A673 (cell line): Measurements from ENCODE around the gene MORN5.

Experiments
- EZH2 ChIP-seq: fragments of 200-600 bp; sonication (generic); IDR thresholded peaks from 2 replicates; pipeline ENCODE4 v1.6.1; 2017; ENCODE audit warnings: borderline replicate concordance, low read depth, mild to moderate bottlenecking, mixed read lengths, antibody characterized with exemption, low read length; ENCODE audit not compliant: poor library complexity, severe bottlenecking
- TF ChIP-seq, protein P1 (sequence below): fragments of 300-800, 200-600 bp; sonication (generic); conservative IDR thresholded peaks from 2 replicates; pipeline ENCODE4 v1.5.1; 2017; ENCODE audit warnings: low read depth, mild to moderate bottlenecking, antibody characterized with exemption, low read length, moderate library complexity, mixed read lengths

DNA sequence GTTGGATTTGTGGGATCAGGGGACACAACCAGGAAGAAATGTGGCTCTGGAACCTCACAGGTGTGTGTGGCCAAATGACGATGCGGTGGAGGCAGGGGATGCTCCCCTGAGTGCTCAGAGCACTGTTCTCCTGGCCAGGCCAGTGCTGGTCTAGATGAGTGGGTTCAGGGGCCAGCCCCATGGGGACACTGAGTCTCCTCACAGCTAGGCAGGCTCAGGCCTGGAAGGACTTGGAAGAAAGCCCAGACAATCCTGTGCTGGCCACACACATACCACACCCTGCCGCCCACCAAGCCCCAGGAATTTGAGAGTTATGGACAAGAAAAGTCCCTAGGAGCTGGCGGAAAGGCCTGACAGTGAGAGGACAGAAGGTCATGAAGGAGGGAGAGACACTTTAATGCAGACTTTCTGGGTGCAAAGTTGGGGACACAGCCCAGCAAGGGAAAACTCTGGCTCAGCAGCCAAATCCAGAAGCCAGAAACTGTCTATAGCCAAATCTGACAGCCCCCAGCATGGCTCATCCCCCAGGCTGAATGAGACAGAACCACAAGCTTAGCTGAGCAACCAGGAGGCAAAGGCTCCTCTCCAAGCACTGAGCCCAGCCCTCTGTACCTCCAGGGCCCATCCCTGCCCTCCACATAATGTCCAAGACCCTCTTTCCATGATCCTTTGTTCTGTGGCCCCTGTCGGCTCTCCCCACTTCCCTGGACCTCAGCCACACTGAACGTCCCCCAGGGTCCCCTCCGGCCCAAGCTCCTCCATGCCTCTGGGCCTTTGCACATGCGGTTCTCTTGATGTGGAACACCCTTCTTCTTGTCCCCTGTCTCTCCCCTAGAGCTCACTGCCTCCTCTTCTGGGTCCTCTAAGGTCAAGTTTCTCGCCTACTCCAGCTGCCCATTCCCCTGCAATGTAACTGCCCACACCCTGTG, 46.7 kb downstream of the MORN5 start:
- TF ChIP-seq, protein P1, sequence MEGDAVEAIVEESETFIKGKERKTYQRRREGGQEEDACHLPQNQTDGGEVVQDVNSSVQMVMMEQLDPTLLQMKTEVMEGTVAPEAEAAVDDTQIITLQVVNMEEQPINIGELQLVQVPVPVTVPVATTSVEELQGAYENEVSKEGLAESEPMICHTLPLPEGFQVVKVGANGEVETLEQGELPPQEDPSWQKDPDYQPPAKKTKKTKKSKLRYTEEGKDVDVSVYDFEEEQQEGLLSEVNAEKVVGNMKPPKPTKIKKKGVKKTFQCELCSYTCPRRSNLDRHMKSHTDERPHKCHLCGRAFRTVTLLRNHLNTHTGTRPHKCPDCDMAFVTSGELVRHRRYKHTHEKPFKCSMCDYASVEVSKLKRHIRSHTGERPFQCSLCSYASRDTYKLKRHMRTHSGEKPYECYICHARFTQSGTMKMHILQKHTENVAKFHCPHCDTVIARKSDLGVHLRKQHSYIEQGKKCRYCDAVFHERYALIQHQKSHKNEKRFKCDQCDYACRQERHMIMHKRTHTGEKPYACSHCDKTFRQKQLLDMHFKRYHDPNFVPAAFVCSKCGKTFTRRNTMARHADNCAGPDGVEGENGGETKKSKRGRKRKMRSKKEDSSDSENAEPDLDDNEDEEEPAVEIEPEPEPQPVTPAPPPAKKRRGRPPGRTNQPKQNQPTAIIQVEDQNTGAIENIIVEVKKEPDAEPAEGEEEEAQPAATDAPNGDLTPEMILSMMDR = no peak
- TF ChIP-seq EZH2 = no peak
